ENCODE measurements around the gene CPNE4. TPM values are rescaled to one million over a fixed set of nuclear protein-coding genes. Genes with fewer than 3 reads are reported as not detected.
"Not testable (repeated sequence)": the region's sequence is repeated elsewhere in the genome, so short reads cannot be mapped to it uniquely, and the experiment has no call there.

Gene CPNE4

GRCh38 chr3:131486545-131486944 is 548.3 kb downstream of the CPNE4 start:
- peaks cover 55% of the 10 kb centered on the region for H3K36me3 ChIP-seq (ENCODE audit: insufficient read depth, low read length)
- not testable (repeated sequence) for H3K27me3 ChIP-seq (ENCODE audit: control insufficient read depth, insufficient read depth, low read length); H3K9ac ChIP-seq (ENCODE audit: low read depth, low read length); H3K4me2 ChIP-seq (ENCODE audit: low read length); H3K4me1 ChIP-seq (ENCODE audit: control insufficient read depth, insufficient read depth, low read length); H3K4me3 ChIP-seq (ENCODE audit: low read length); H3K9me3 ChIP-seq (replicated peaks; ENCODE audit: low read length)

GRCh38 chr3:131485119-131485518 is 549.7 kb downstream of the CPNE4 start:
- H3K27me3 ChIP-seq (ENCODE audit: control insufficient read depth, insufficient read depth, low read length) = no peaks in the 10 kb centered on the region
- H3K4me1 ChIP-seq (ENCODE audit: control insufficient read depth, insufficient read depth, low read length) = no peaks in the 10 kb centered on the region
- no peak overlapping the region for H3K4me2 ChIP-seq (ENCODE audit: low read length)
- no peak overlapping the region for H3K9ac ChIP-seq (ENCODE audit: low read depth, low read length)
- H3K4me3 ChIP-seq (ENCODE audit: low read length) = no peak overlapping the region
- no peaks in the 10 kb centered on the region for H3K9me3 ChIP-seq (replicated peaks; ENCODE audit: low read length)
- peaks cover 52% of the 10 kb centered on the region for H3K36me3 ChIP-seq (ENCODE audit: insufficient read depth, low read length)

GRCh38 chr3:131484496-131485111 is 550.2 kb downstream of the CPNE4 start:
- Histone ChIP-seq H3K36me3 (ENCODE audit: insufficient read depth, low read length) (peaks cover 49% of the 10 kb centered on the region), H3K4me1 (ENCODE audit: control insufficient read depth, insufficient read depth, low read length) (no peaks in the 10 kb centered on the region), H3K4me3 (ENCODE audit: low read length) (no peak overlapping the region), H3K9me3 (replicated peaks; ENCODE audit: low read length) (no peaks in the 10 kb centered on the region), H3K4me2 (ENCODE audit: low read length) (no peak overlapping the region), H3K27me3 (ENCODE audit: control insufficient read depth, insufficient read depth, low read length) (no peaks in the 10 kb centered on the region), H3K9ac (ENCODE audit: low read depth, low read length) (no peak overlapping the region)

Small RNA genes lying within 50 kb of the gene (small RNA-seq; reads per million reads assigned to genes)
- not detected for gene AC107027.2
- gene MIR5704 = not detected

All from skeletal muscle satellite cell (primary cell).